CD4-positive, alpha-beta T cell treated with Interleukin-4 for 1 hour (primary cell): ENCODE data around the gene CAMTA1.

Experiments
- DNase-seq, 2 donors: peaks; one replicate each; pipeline ENCODE4 v3.0.0-alpha.2; 2020 to 2022

The CAMTA1 gene

DNA sequence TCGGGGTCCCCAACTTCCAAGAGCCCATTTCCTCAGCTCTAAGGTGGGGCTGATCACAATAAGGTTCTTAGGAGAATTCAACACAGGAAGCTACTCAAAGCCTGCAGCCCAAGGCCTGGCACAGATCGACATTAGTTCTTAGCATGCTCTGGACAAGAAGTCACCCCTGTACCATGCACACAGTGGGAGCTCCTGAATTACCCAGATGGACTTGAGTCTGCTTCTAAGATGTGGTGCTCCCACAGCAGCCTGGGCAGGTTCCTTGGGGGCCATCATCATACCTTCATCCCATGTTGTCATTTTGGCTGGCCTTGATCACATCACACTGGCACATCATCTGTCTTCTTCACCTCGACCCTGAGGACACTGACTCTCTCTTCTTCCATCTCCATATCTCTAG, 832.6 kb downstream of the CAMTA1 start:
- DNase-seq = no peak

DNA sequence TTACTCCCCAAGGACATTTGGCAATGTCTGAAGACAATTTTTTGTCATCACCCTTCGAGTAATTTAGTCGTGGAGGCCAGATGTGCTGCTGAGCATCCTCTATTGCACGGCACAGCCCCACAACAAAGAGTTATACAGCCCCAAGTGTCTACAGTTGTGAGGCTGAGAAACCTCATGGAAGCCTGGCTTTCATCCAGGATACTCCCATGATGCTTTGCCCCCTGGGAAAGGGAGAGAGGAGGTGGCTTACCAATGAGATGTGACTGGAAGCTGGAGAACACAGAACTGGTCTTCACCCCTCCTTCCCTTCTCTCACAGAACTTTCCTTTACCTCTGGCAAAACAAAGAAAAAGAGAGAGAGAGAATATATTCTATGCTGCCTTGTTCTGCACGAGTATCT, 834.9 kb downstream of the CAMTA1 start:
- no peak for DNase-seq

DNA sequence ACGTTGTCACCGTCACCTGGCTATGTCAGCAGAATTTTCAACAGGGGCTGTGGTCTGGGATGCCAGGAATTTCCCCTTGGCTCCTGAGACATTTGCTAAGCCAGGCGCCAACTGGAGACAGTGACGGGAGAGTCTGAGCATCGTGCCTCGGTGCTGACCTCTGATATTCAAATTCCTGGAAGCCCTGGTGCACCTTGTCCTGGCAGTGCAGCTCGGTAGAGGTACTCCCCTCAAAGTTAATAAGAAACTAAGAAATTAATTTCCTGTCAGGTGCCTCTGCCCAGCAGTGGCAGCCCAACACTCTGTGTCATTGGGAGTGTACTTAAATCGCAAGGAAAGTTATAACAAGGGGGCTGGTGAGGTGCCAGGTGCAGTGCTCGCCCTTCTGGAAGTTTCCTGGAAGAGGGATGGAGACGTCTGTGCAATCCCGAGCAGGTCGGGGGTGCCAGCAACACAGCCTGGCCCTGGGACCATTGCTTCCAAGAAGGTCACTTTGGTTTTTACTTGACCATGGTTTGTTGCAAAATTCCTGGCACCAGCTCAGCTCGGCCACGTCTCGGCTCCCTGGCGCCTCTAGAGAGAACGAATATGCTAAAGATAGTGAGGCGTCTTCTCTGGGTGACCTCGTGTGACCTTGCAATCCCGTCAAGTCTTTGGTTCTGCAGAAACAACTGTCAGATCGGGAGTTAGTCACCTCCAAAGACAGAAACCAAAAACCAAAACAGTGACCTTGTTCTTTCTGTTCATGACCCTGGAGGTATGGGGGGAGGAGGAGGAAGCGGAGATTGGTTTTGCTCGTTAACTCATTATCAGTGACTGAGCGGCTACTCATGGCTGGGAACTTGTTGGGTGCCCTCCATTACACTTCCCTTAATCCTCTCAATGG, 836.3 kb downstream of the CAMTA1 start:
- DNase-seq = no peak

DNA sequence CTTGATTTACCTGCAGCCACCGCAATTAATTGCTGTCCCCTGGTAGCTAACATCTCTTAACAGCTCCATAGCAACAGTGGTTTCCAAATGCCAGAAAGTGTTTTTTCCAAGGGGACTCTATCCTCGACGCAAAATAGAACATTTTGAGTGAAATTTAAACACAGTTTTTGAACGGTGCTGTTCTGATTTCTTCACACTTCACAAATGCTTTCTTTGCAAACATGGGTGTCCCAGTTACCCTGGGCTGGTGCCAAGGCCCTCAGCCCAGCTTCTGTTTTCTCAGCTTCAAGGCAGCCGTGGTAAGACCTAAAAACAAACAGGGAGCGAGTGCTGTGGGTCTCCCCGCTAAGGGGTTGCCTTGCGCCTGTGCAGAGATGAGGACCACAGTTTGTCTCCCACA, 838.6 kb downstream of the CAMTA1 start:
- DNase-seq = no peak

DNA sequence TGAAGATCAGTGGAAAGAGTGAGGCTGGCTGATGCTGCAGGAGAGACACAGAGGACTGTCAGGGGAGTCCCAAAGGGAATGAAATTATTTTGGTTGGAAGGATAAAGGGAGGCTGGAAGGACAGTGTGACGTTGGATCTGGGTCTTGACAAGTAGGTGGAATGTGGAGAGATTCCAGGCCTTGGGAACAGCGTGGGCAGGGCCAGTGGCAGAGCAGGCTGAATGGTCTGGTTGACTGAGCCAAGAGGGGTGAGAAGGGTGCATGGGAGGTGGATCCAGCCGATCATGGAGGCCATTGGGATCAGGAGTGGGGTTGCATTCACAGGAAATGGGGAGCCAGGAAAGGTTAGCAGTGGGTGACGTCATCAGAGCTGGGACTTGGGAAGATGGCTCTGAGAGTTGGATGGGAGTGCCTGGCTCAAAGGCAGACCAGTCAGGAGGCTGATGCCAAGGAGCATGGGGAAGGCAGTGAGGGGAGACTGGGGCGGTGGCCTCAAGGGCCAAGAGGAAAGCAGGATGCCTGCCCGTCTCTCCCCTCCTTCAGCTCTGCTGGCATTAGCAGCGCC, 839.6 kb downstream of the CAMTA1 start:
- DNase-seq = no peak

DNA sequence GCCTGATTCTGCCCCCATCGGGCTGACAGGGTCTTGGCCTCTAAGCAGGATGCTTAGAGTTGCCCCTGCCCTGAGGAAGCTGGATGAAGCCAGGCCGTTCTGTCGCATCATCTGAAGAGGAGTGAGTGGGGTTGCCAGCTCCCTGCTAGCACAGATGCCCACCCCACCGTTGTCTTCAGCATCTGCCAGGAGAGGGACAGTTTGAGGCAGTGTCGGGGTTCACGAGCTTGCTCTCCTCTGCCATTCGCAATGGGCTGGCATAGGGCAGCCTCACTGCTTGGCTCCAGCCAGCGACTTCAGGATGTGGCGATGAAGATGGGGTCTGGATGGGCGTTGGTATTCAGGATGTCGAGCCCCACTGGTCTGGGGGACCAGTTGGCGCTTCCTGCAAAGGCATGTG, 840.1 kb downstream of the CAMTA1 start:
- no peak for DNase-seq

DNA sequence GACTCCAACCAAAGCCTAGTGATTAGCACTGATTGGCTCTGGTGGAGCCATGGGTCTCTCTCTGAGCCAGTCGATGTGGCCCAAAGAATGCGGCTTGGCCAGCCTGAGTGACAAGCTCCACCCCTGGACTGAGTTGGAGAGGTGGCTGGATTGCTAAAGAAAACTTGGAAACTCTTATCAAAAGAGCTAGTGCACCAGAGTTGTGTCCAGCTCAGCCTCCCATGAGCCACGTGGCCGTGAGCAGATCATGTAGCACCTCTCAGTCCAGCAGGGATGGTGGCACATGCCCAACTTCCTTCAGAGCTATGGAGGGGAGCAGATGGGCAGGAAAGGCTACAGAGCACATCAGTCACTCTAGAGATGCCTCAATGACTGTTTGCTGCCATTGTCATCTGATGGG, 843.0 kb downstream of the CAMTA1 start:
- no peak for DNase-seq

DNA sequence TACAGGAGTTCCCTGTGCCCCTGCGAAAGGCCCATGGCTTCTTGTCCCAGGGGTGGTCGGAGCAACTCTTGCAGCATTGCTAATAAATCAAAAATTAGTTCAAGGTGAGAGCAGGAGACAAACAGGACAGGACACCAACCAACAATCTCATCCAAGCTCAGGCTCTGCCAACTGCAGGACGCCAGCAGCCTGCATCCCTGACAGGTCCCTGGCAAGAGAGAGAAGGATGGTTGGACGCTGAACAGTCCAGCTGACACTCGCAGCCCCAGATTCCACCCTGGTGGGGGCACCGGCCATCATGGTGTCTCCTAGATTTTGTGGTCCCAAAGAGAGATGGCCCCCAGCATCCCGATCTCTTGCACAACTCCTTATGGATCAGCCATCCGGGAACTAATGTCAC, 843.8 kb downstream of the CAMTA1 start:
- no peak for DNase-seq

DNA sequence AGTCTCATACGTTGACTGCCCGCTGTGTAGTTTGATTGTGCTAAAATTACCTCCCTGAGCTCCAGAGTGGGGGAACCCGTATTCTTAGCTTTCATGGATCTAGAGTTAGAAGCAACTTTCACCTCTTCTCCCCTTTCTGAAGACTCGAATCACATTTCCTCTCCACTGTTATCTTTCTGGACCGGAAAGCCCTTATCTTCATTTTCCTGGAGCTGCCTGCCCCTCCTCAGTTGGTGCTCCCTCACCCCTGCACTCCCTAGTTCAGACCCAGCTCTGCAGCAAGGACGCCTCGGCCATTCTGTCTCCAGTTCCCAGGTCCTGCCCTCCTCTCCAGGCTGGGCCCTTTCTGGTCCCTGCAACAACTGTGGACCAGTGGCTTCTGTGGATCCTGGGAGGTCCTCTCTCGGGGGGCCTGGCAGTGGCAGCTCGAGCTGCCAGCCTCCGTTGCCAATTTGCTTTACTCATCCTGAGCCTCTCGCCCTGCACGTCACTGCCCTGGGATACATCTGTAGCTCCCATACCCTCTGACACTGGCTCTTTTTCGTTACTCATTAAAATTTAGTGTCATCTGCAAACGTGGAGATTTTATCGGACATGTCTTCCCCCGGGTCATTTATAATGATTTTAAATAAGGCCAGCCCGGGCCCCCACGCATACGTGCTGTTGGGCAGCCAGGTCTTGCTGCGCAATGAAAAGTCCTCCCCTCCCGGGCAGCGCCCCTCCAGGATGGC, 844.4 kb downstream of the CAMTA1 start:
- no peak for DNase-seq

DNA sequence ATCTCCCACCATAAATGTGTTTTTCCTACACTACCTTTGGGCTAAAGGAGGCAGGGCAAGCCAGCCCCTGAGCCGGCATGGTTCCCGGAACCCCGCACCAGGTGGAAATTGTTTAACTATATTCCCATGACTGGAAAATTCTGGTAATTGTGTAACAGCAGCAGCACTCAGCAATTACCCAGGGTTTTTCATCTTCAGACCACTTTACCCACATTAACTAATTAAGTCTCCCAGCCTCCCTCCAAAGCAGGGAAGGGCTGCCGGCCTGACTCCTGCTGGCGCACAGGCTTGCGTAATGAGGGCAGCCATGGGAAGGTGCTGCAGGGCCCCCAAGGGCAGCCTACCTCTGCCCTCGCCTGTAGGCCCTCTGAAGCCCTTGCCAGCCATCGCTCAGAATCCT, 845.1 kb downstream of the CAMTA1 start:
- no peak for DNase-seq

DNA sequence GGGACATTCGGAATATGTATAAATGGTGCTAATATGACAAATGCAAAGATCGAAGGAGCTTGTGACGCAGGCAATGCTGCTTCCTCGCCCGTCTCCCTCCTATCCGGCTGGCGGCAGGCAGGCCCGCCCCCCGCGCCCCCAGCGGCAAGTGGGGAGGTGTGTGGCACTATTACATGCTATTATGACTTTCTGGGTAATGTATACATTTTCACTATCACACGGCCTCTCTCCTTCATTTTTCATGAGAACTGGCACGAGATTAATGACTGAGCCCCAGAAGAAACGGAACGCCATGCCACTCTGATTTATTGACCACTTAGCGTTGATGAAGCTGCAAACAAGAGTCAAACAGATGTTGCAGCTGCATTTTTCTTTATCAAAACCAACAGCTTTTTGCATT, 846.9 kb downstream of the CAMTA1 start:
- no peak for DNase-seq

DNA sequence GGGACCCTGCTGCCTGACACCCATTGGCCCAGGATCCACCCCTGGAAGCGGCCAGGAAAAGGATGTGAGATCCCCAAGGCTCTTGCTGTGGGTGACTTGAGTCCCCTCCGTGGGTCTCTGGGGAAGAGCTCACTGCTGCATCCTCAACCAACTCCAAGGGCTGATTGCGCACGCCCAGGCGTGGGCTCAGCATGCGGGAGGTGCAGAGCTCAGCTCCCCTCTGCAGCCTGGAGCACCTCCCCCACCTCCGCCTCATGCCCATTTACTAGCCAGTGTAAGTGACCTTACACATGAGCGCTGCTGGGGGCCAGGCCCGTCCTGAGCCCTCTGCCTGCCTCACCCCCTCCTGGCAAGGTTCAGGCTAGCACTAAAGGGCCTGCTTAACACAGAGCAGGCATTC, 847.4 kb downstream of the CAMTA1 start:
- DNase-seq = no peak

DNA sequence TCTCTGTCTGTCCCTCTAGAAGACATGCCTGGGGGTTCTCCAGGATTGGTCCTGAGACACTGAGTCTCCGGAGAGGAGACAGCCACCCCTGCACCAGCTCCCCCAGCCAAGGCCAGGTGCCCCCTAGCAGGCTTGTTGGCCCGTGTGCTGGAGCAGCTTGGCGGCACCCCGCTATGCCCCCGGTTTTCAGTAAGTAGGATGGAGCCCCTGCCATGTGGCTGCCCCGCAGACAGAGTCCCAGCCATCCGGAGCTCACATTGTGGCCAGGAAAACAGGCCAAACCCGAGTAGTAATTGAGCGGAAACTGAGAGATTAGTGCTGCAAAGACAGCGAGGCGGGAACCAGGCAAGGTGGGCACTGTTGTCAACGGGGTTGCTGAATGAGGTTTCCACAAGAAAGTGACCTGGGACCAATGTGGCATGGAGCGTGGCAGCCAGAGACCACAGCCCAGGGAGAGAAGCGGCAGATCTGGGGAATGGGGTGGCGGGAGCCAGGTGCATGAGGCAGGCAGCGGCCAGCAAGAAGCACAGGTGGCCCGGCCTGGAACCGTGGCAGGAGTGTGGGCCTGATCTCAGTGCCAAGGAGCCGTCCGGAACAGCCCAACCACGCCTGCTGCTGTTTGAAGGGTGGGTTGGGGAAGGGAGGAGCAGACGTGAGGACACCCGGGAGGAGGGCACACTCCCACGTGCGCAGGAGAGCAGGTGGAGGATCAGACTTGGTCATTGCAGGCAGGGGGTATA, 848.4 kb downstream of the CAMTA1 start:
- DNase-seq = no peak

DNA sequence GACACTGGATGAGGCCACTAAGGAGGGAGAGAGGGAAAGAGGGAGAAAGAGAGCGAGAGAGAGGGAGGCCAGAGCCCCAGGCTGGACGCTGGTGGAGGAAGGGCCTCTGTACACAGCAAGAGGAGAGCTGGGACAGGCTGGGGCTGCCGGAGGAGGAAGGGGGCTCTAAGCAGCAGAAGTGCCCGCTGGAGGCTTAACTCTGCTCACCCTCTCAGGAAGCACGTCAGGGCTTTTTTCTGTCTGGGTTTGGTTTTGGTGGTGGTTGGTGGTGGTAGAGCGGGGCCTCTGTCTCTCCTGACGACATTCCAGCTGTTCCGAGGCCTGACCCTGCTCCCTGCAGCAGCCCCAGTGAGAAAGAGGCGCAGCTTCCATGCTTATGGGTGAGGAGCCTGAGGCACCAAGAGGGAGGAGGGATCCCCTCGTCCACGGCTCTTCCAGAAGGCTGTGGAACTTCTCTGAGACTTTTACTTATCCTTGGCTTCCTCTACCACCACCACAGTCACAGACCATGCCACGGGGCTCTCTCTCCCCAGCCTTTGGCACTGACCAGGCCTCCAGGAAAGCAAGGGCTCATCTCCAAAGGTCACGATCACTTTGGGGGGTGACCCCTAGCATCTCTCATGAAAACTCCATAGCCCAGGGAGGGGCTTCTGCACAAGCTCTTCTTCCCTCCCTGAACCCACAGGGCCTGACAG, 849.4 kb downstream of the CAMTA1 start:
- no peak for DNase-seq

DNA sequence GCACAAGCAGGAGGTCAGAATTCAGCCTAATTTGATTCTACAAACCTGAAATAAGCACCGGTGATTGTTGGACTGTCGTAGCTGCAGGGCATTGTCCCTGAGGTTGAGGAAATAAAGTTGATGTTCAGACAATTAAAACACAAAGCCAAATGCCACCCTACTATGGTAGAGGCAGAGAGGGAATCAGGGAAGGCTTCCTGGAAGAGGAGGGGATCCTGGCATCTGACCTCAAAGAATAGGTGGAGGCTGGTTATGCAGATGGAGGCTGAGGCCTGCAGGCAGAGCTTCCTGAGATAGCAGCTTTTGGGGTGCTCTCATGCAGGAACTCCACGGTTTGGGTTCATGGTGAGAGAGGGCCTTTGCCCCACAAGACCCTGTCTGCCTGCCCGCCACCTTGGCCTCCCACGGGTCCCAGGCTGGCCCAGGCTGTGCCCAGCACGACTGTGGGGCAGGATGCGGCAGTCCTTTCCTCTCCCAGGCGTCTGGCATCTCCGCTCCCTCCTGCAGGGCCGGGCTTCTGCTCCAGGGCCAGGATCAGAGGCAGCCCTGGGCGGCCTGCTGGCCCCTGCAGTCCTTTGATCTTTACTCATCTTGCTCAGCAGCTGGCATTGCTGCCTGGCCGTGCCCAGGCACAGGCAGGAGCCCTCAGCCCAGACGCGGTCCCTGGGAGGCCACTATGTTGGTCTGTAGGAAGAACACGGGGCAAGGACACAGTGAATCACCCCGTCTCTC, 851.7 kb downstream of the CAMTA1 start:
- DNase-seq = no peak

DNA sequence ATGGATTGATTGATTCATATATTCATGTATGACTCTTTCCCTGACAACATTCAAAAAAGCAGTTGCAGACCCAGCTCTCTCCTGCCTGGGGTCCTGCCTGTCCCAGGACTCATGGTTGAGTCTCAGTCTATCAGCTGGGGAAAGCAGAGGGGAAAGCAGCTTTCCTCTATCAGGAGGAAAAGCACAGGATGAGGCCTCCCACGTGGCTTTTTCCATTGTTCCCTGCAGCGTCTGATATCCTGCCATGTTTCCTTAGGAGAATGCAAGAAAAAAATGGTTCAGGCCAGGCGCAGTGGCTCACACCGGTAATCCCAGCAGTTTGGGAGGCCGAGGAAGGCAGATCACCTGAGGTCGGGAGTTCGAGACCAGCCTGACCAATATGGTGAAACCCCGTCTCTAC, 852.8 kb downstream of the CAMTA1 start:
- DNase-seq = no peak

DNA sequence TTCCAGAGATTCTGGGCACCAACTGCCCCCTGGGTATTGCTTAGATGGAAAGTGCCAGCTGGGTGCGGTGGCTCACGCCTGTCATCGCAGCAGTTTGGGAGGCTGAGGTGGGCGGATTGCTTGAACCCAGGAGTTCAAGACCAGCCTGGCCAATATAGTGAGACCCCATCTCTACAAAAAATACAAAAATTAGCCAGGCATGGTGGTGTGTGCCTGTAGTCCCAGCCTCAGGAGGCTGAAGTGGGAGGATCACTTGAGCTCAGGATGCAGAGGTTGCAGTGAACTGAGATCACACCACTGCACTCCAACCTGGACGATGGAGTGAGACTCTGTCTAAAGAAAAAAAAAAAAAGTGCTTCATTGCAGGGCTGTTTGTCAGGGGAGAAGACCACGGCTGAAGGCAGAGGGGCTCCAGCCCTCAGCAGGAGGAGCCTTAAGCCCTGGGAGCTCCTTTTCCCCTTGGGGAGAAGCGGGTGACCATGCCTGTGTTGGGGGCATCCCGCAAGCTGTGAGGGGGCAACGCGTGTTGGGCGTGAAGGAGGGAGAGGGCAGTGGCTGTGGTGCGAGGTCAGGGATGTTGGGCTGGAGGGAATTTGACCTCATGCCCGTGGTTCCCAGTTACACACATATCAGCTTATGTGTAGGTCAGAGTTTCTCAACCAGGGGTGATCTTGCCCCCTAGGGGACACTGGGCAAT, 854.3 kb downstream of the CAMTA1 start:
- no peak for DNase-seq

DNA sequence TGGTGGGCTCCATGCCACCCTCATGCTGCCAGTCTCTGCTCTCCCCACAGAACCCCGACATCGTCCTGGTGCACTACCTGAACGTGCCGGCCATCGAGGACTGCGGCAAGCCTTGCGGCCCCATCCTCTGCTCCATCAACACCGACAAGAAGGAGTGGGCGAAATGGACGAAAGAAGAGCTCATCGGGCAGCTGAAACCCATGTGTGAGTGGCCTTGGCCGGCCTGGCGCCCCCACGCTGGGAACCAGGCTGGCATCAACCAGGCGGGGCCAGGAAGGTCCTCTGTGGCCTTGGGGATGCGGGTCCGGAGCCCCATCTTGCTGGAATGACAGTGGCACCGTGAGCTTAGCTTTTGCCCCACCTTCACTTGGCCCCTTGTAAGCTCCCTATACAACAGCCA, 855.1 kb downstream of the CAMTA1 start:
- DNase-seq = no peak

DNA sequence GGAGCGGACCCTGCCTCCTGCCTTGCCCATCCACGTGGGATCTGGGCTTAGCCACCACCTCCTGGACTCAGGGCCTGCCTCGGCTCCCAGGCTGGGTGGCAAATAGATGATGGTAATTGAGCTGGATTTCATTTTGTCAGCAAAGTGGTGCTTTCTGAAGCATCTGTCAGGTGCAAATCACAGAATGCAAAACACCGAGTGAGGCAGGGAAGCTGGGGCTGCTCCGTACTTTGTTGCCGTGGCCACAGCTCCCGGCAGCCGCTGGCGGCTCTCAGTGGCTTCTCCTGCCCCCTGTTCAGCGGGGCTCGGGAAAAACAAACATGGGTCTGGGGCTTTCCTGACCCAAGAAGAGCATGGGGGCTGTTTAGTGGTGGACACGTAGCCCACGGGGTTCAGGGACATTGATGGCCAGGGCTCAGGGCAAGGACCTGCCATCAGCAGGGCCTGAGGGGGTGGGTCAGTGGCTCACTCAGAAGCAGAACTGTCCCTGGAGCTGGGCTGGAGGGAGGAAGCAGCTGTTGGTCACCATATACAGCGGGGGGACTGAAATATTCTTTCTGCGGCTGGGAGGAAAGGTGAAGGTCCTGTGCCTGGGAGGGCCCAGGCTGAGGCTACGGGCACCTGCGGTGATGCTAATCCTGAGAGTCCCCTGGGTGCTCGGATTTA, 855.8 kb downstream of the CAMTA1 start:
- no peak for DNase-seq

DNA sequence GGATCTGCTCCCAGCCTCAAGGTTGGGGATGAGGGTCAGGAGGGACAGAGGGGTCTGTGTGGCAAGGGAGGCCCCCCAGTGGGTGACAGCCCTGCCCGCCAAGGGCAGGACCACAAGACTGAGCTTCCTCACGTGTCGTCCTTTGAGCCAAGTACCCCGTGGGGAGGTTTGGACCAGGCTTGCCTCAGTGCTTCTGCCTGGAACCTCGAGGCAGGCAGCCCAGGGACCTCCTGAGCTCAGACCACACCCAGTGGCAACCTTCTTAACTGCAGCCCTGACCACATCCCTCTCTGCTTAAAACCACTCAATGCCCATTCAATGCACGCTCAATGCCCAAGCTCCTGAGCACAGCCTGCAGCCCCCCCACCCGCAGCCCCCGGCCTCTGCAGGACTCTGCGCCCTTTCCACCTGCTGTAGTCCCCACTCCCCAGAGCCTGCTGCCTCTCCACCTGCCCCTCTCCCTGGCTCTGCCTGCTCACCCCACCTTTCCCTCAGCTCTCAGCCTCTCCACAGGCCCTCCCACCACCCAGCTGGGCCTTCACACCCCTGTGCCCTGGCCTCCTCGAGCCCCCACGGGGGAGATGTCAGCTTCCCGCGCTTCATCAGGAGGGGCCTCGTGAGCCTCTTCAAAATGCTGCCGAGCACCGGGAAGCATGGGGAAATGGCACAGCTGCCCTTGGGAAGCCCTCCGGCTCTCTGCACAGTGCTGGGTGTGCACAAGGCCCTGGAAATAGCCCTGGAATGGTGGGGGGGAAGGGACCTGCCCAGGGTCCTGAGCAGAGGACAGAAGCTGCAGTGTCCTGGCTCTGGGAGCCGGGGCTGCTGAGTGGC, 856.5 kb downstream of the CAMTA1 start:
- DNase-seq = no peak
